Hematopoietic multipotent progenitor cell treated with erythropoietin and hydrocortisone succinate and interleukin-3 and kit ligand, for 17 days (in vitro differentiated cells): ENCODE data around the gene KANTR.
A peak's percentile ranks its signal among the peaks of the same experiment; 100 is the strongest.

ENCODE experiments used
- DNase-seq: peaks from one replicate; pipeline ENCODE4 v3.0.0-alpha.2; 2015; ENCODE audit warnings: low spot score

KANTR gene

GRCh38 chrX:53081925-53082772, 11.8 kb upstream of the KANTR start, which contains the start of gene TSPYL2:
TSPYL2 (plus strand) TSS chrX:53082367; CDS start chrX:53082499, 132 bp downstream.
- DNase-seq: peak; percentile 72

- no peak for DNase-seq
Observed at GRCh38 chrX:53082773-53083616, 10.9 kb upstream of the KANTR start.

GRCh38 chrX:53084043-53084570, 9.8 kb upstream of the KANTR start:
- no peak for DNase-seq

- no peak for DNase-seq
Observed at GRCh38 chrX:53084863-53085262, 9.1 kb upstream of the KANTR start.

GRCh38 chrX:53085661-53086229, 8.2 kb upstream of the KANTR start:
- no peak for DNase-seq

GRCh38 chrX:53086464-53086863, 7.5 kb upstream of the KANTR start:
- DNase-seq: no peak

GRCh38 chrX:53087388-53087831, 6.5 kb upstream of the KANTR start:
- no peak for DNase-seq

- peak; percentile 21 for DNase-seq
Observed at GRCh38 chrX:53088136-53088974, 5.6 kb upstream of the KANTR start.

- DNase-seq: peak; percentile 56
Observed at GRCh38 chrX:53089224-53089842, 4.6 kb upstream of the KANTR start.

GRCh38 chrX:53089925-53090324, 4.0 kb upstream of the KANTR start:
- no peak for DNase-seq

- no peak for DNase-seq
Observed at GRCh38 chrX:53091354-53091753, 2.6 kb upstream of the KANTR start.

GRCh38 chrX:53093177-53093655, 726 bp upstream of the KANTR start:
- DNase-seq: peak; percentile 51

GRCh38 chrX:53094582-53094905, 602 bp downstream of the KANTR start:
- no peak for DNase-seq

- DNase-seq: no peak
Observed at GRCh38 chrX:53095796-53096195, 1.9 kb downstream of the KANTR start.

GRCh38 chrX:53114864-53115549, 21.1 kb downstream of the KANTR start:
- no peak for DNase-seq

- no peak for DNase-seq
Observed at GRCh38 chrX:53115550-53115874, 21.6 kb downstream of the KANTR start.

- no peak for DNase-seq
Observed at GRCh38 chrX:53116101-53116500, 22.2 kb downstream of the KANTR start.

- no peak for DNase-seq
Observed at GRCh38 chrX:53122013-53122412, 28.1 kb downstream of the KANTR start.

- no peak for DNase-seq
Observed at GRCh38 chrX:53125506-53125905, 31.6 kb downstream of the KANTR start.

- no peak for DNase-seq
Observed at GRCh38 chrX:53126377-53126776, 32.4 kb downstream of the KANTR start.
